PC-9 (cell line): ENCODE results near the gene SIX4. TPM values are rescaled to one million over a fixed set of nuclear protein-coding genes. Genes with fewer than 3 reads are reported as not detected.
"Not testable (repeated sequence)": the region's sequence is repeated elsewhere in the genome, so short reads cannot be mapped to it uniquely, and the experiment has no call there.

Experiments used
- BruUV-seq: library from RNA; stranded (reverse); fragments of 400-500 nt; replicated peaks from 2 replicates; lab custom pipeline; 2021; lab: Mats Ljungman, UMichigan
- CTCF ChIA-PET: fragments of 300-600 bp; sonication (Branson Sonifier 250); formaldehyde crosslinking; loops from one replicate; lab custom pipeline; 2022; ENCODE audit warnings: antibody characterized with exemption; lab: Charles Lee
- POLR2A ChIA-PET: fragments of 300-600 bp; sonication (Branson Sonifier 250); formaldehyde crosslinking; loops from one replicate; lab custom pipeline; 2022; ENCODE audit warnings: antibody characterized with exemption; ENCODE audit not compliant: unreplicated experiment; lab: Charles Lee
- DNase-seq, 2 experiments: peaks; one replicate each; pipeline versions ENCODE4 v3.0.0 to v3.0.0-alpha.2; 2015 to 2022; ENCODE audit warnings: mixed read lengths in 1 of 2
- H2AFZ ChIP-seq: fragments of 200-600 bp; sonication (generic); 2 replicates; pipeline ENCODE4 v1.8.1; 2017; ENCODE audit warnings: antibody characterized with exemption
- H3F3A ChIP-seq: fragments of 200-600 bp; sonication (generic); 2 replicates; pipeline ENCODE4 v1.8.1; 2017; ENCODE audit warnings: antibody characterized with exemption, mild to moderate bottlenecking, low read depth; ENCODE audit not compliant: insufficient read depth
- H3K27ac ChIP-seq: fragments of 200-600 bp; sonication (generic); 2 replicates; pipeline ENCODE4 v1.6.1; 2016; ENCODE audit warnings: mixed run types
- H3K27me3 ChIP-seq: fragments of 200-600 bp; sonication (generic); 2 replicates; pipeline ENCODE4 v1.6.1; 2016; ENCODE audit warnings: low read depth, mixed run types; ENCODE audit not compliant: insufficient read depth
- H3K36me3 ChIP-seq: fragments of 200-600 bp; sonication (generic); 2 replicates; pipeline ENCODE4 v1.6.1; 2016; ENCODE audit warnings: low read depth, mixed run types
- H3K4me1 ChIP-seq: fragments of 200-600 bp; sonication (generic); replicated peaks from 2 replicates; pipeline ENCODE4 v1.6.1; 2016; ENCODE audit warnings: mixed run types; ENCODE audit not compliant: insufficient read depth
- H3K4me2 ChIP-seq: fragments of 200-600 bp; sonication (generic); 2 replicates; pipeline ENCODE4 v1.6.1; 2017; ENCODE audit warnings: mixed run types
- H3K4me3 ChIP-seq: fragments of 200-600 bp; sonication (generic); 2 replicates; pipeline ENCODE4 v1.6.1; 2016; ENCODE audit warnings: mixed run types
- H3K79me2 ChIP-seq: fragments of 200-600 bp; sonication (generic); 2 replicates; pipeline ENCODE4 v1.6.1; 2017; ENCODE audit warnings: low read depth, mixed run types
- H3K9me2 ChIP-seq: fragments of 200-600 bp; sonication (generic); 2 replicates; pipeline ENCODE4 v1.8.1; 2017; ENCODE audit warnings: mild to moderate bottlenecking; ENCODE audit not compliant: insufficient read depth
- H3K9me3 ChIP-seq: fragments of 200-600 bp; sonication (generic); 2 replicates; pipeline ENCODE4 v1.8.1; 2016; ENCODE audit warnings: low read depth; ENCODE audit not compliant: insufficient read depth
- H4K20me1 ChIP-seq: fragments of 200-600 bp; sonication (generic); 2 replicates; pipeline ENCODE4 v1.8.1; 2017; ENCODE audit not compliant: insufficient read depth
- CTCF ChIP-seq: fragments of 200-600 bp; sonication (generic); conservative IDR thresholded peaks from 2 replicates; pipeline ENCODE4 v1.6.1; 2017; ENCODE audit warnings: mixed run types, antibody characterized with exemption, mild to moderate bottlenecking, moderate library complexity
- EZH2 ChIP-seq: fragments of 200-600 bp; sonication (generic); IDR thresholded peaks from 2 replicates; pipeline ENCODE4 v1.8.0; 2017; ENCODE audit warnings: antibody characterized with exemption, low read depth
- intact Hi-C: fragments of 100-400 bp; cut with micrococcal nuclease; formaldehyde crosslinking; loops from one replicate; pipeline ENCODE4 v1.10.0; 2022; ENCODE audit not compliant: unreplicated experiment
- total RNA-seq: library from RNA; stranded (reverse); gene quantifications from 2 replicates; pipeline ENCODE4 v1.2.3, GENCODE V29; 2021

SIX4 gene
- total RNA-seq, 1 experiment from 2014 or later, result 31.0 TPM

GRCh38 chr14:60732840-60733483 is 8.8 kb upstream of the SIX4 start:
- Histone ChIP-seq H4K20me1 (no peaks in the 10 kb centered on the region), H3K9me3 (no peaks in the 10 kb centered on the region), H3K27ac (no peak overlapping the region), H3K4me1 (peaks cover 24% of the 10 kb centered on the region), H3K4me2 (no peak overlapping the region), H3K27me3 (no peaks in the 10 kb centered on the region), H3K36me3 (no peaks in the 10 kb centered on the region), H3K4me3 (no peak overlapping the region), H2AFZ (no peak overlapping the region), H3F3A (no peaks in the 10 kb centered on the region; the same call in 1 of the 2 replicates), H3K9me2 (no peaks in the 10 kb centered on the region), H3K79me2 (peaks cover 34% of the 10 kb centered on the region)
- no TSS peak for BruUV-seq
- ChIA-PET POLR2A (no interaction called here), CTCF (interaction anchor here (0.5 kb wide), 1 partner anchor 19 kb away, joined by 3 read pairs; no protein-coding TSS in a partner anchor)
- intact Hi-C loops, result no loop called here
- TF ChIP-seq EZH2 (no peak), CTCF (no peak)
- DNase-seq, result no peak

- CTCF ChIA-PET, H3K4me3 ChIP-seq, intact Hi-C loops: not testable (repeated sequence)
Observed at GRCh38 chr14:60731291-60731690, 7.1 kb upstream of the SIX4 start.

GRCh38 chr14:60723116-60723906 is 840 bp downstream of the SIX4 start:
- peaks cover 19% of the 10 kb centered on the region for H3K36me3 ChIP-seq
- H3K27me3 ChIP-seq, result no peaks in the 10 kb centered on the region
- peaks cover 65% of the 10 kb centered on the region for H3K79me2 ChIP-seq
- no TSS peak for BruUV-seq
- H3K9me2 ChIP-seq, result no peaks in the 10 kb centered on the region
- DNase-seq, result peak; percentile 56 to 59
- H3K4me2 ChIP-seq, result peak overlapping the region; percentile 84
- peaks cover 19% of the 10 kb centered on the region for H4K20me1 ChIP-seq
- H3F3A ChIP-seq, result peaks cover 9% of the 10 kb centered on the region; the same call in 1 of the 2 replicates
- H2AFZ ChIP-seq, result peak overlapping the region; percentile 88
- ChIA-PET POLR2A (interaction anchor here (0.5 to 0.8 kb wide), 8 partner anchors 13 to 841 kb away, joined by 3 to 12 read pairs (median 6); no protein-coding TSS in a partner anchor), CTCF (interaction anchor here (0.6 to 0.9 kb wide), 3 partner anchors 52 to 380 kb away, joined by 3 to 10 read pairs (median 6); no protein-coding TSS in a partner anchor)
- intact Hi-C loops, result loop anchor here (2.0 to 5.0 kb wide), 5 partner anchors 75 to 529 kb away; partner anchors contain the start of genes SIX1, SLC38A6 and TRMT5
- peaks cover 33% of the 10 kb centered on the region for H3K4me1 ChIP-seq
- H3K27ac ChIP-seq, result peak overlapping the region; percentile 80
- no peaks in the 10 kb centered on the region for H3K9me3 ChIP-seq
- TF ChIP-seq CTCF (no peak), EZH2 (no peak)
- peak overlapping the region; percentile 78 for H3K4me3 ChIP-seq

More at GRCh38 chr14:60731291-60731690, 7.1 kb upstream of the SIX4 start:
- DNase-seq, BruUV-seq, H3K9me2 ChIP-seq, H3K27ac ChIP-seq, H2AFZ ChIP-seq, H3K4me2 ChIP-seq, H3K27me3 ChIP-seq, H3K36me3 ChIP-seq, H3K9me3 ChIP-seq, POLR2A ChIA-PET, H4K20me1 ChIP-seq, H3F3A ChIP-seq: not testable (repeated sequence)
- Histone ChIP-seq H3K4me1 (peaks cover 15% of the 10 kb centered on the region), H3K79me2 (peaks cover 17% of the 10 kb centered on the region)
